GM19240 (cell line): Measurements from ENCODE around the gene SLC22A12.

Experiments
- DNase-seq: peaks from one replicate; pipeline ENCODE4 v3.0.0; 2011; ENCODE audit warnings: low spot score; ENCODE audit not compliant: insufficient read length

Gene SLC22A12

GRCh38 chr11:64621283-64622019 lies 30.4 kb downstream of the SLC22A12 start:
- DNase-seq: no peak

- DNase-seq: no peak
These were observed 31.7 kb downstream of the SLC22A12 start for GRCh38 chr11:64622681-64623080.

GRCh38 chr11:64624883-64625481 lies 34.0 kb downstream of the SLC22A12 start:
- DNase-seq: no peak

GRCh38 chr11:64626637-64627036 lies 35.6 kb downstream of the SLC22A12 start:
- DNase-seq: no peak

- DNase-seq: no peak
These were observed 36.4 kb downstream of the SLC22A12 start for GRCh38 chr11:64627371-64627770.

- no peak for DNase-seq
These were observed 37.6 kb downstream of the SLC22A12 start for GRCh38 chr11:64628596-64628995.

GRCh38 chr11:64629103-64629502 lies 38.1 kb downstream of the SLC22A12 start:
- DNase-seq: no peak

GRCh38 chr11:64629796-64630562 lies 39.0 kb downstream of the SLC22A12 start:
- no peak for DNase-seq

- DNase-seq: no peak
These were observed 40.7 kb downstream of the SLC22A12 start for GRCh38 chr11:64631675-64632074.

GRCh38 chr11:64632237-64632636 lies 41.2 kb downstream of the SLC22A12 start:
- no peak for DNase-seq

- no peak for DNase-seq
These were observed 41.6 kb downstream of the SLC22A12 start for GRCh38 chr11:64632654-64633053.

- no peak for DNase-seq
These were observed 42.6 kb downstream of the SLC22A12 start for GRCh38 chr11:64633555-64634159.

GRCh38 chr11:64637334-64638017 lies 46.5 kb downstream of the SLC22A12 start:
- no peak for DNase-seq

- DNase-seq: no peak
These were observed 47.1 kb downstream of the SLC22A12 start for GRCh38 chr11:64638018-64638665.

- no peak for DNase-seq
These were observed 47.8 kb downstream of the SLC22A12 start for GRCh38 chr11:64638829-64639228.

- DNase-seq: no peak
These were observed 48.9 kb downstream of the SLC22A12 start for GRCh38 chr11:64639885-64640284.

GRCh38 chr11:64641596-64642417 lies 50.8 kb downstream of the SLC22A12 start:
- no peak for DNase-seq

- no peak for DNase-seq
These were observed 51.4 kb downstream of the SLC22A12 start for GRCh38 chr11:64642418-64642735.

- no peak for DNase-seq
These were observed 51.8 kb downstream of the SLC22A12 start for GRCh38 chr11:64642871-64643255.

- DNase-seq: no peak
These were observed 52.3 kb downstream of the SLC22A12 start for GRCh38 chr11:64643256-64643881.
